HG02884 (cell line): ENCODE measurements around the gene RANBP17.

Experiments
- ATAC-seq: cut with Tn5 transposase; IDR thresholded peaks from one replicate; pipeline ENCODE4 v1.9.1; 2021; ENCODE audit warnings: mild to moderate bottlenecking, moderate library complexity; ENCODE audit not compliant: unreplicated experiment

Gene RANBP17

GRCh38 chr5:171312129-171312974 is 450.5 kb downstream of the RANBP17 start:
- no peak for ATAC-seq

GRCh38 chr5:171313481-171314206 is 451.8 kb downstream of the RANBP17 start:
- ATAC-seq: no peak

- ATAC-seq: no peak
Measured at GRCh38 chr5:171314728-171315385, 453.0 kb downstream of the RANBP17 start.

GRCh38 chr5:171315386-171315891 is 453.6 kb downstream of the RANBP17 start:
- no peak for ATAC-seq

- ATAC-seq: no peak
Measured at GRCh38 chr5:171315925-171316257, 454.1 kb downstream of the RANBP17 start.

- ATAC-seq: no peak
Measured at GRCh38 chr5:171316258-171317121, 454.7 kb downstream of the RANBP17 start.

GRCh38 chr5:171317230-171317629 is 455.4 kb downstream of the RANBP17 start:
- ATAC-seq: no peak

- ATAC-seq: no peak
Measured at GRCh38 chr5:171318026-171318425, 456.2 kb downstream of the RANBP17 start.

GRCh38 chr5:171321447-171321846 is 459.6 kb downstream of the RANBP17 start:
- ATAC-seq: no peak

- ATAC-seq: no peak
Measured at GRCh38 chr5:171322527-171322926, 460.7 kb downstream of the RANBP17 start.

- ATAC-seq: no peak
Measured at GRCh38 chr5:171323007-171323406, 461.2 kb downstream of the RANBP17 start.

- ATAC-seq: no peak
Measured at GRCh38 chr5:171323806-171324632, 462.2 kb downstream of the RANBP17 start.

GRCh38 chr5:171330021-171330420 is 468.2 kb downstream of the RANBP17 start:
- ATAC-seq: no peak

- ATAC-seq: no peak
Measured at GRCh38 chr5:171335616-171336015, 473.8 kb downstream of the RANBP17 start.

- ATAC-seq: no peak
Measured at GRCh38 chr5:171336521-171337209, 474.8 kb downstream of the RANBP17 start.

- no peak for ATAC-seq
Measured at GRCh38 chr5:171337210-171337569, 475.4 kb downstream of the RANBP17 start.

- ATAC-seq: no peak
Measured at GRCh38 chr5:171340042-171340441, 478.2 kb downstream of the RANBP17 start.

- ATAC-seq: no peak
Measured at GRCh38 chr5:171340491-171340890, 478.7 kb downstream of the RANBP17 start.
